Measurements from ENCODE around the gene SH3BP2. TPM values are rescaled to one million over a fixed set of nuclear protein-coding genes. Genes with fewer than 3 reads are reported as not detected.

The SH3BP2 gene
- total RNA-seq, 1 donor from 2014 or later = 79.0 TPM

- H3K9me3 Mint-ChIP-seq = peaks cover 5% of the 10 kb centered on the region
- peaks cover 18% of the 10 kb centered on the region for H3K36me3 Mint-ChIP-seq
- no peak overlapping the region for H3K4me3 Mint-ChIP-seq
- H3K27me3 Mint-ChIP-seq (ENCODE audit: low read depth) = no peaks in the 10 kb centered on the region
- no peak overlapping the region for H3K27ac Mint-ChIP-seq
- TF ChIP-seq CTCF (IDR thresholded peaks at IDR 0.05; ENCODE audit: unreplicated experiment) = no peak
- peaks cover 56% of the 10 kb centered on the region for H3K4me1 Mint-ChIP-seq
- DNase-seq (ENCODE audit: low spot score in 2 of 2, unreplicated experiment in 2 of 2) = no peak
These were observed 64.6 kb downstream of the SH3BP2 start for GRCh38 chr4:2857349-2857927.

GRCh38 chr4:2858451-2859217 lies 65.7 kb downstream of the SH3BP2 start:
- Mint-ChIP-seq H3K4me1 (peaks cover 57% of the 10 kb centered on the region), H3K27ac (peak overlapping the region; percentile 49), H3K27me3 (ENCODE audit: low read depth) (no peaks in the 10 kb centered on the region), H3K4me3 (no peak overlapping the region), H3K36me3 (peaks cover 18% of the 10 kb centered on the region), H3K9me3 (peaks cover 5% of the 10 kb centered on the region)
- TF ChIP-seq CTCF (IDR thresholded peaks at IDR 0.05; ENCODE audit: unreplicated experiment) = no peak
- DNase-seq (ENCODE audit: low spot score in 2 of 2, unreplicated experiment in 2 of 2) = no peak

GRCh38 chr4:2859514-2859913 lies 66.6 kb downstream of the SH3BP2 start:
- no peak overlapping the region for H3K4me3 Mint-ChIP-seq
- peaks cover 5% of the 10 kb centered on the region for H3K9me3 Mint-ChIP-seq
- no peak for TF ChIP-seq CTCF (IDR thresholded peaks at IDR 0.05; ENCODE audit: unreplicated experiment)
- no peaks in the 10 kb centered on the region for H3K27me3 Mint-ChIP-seq (ENCODE audit: low read depth)
- no peak for DNase-seq (ENCODE audit: low spot score in 2 of 2, unreplicated experiment in 2 of 2)
- peaks cover 17% of the 10 kb centered on the region for H3K36me3 Mint-ChIP-seq
- H3K27ac Mint-ChIP-seq = peak overlapping the region; percentile 97
- peaks cover 57% of the 10 kb centered on the region for H3K4me1 Mint-ChIP-seq

GRCh38 chr4:2860391-2861348 lies 67.8 kb downstream of the SH3BP2 start:
- TF ChIP-seq CTCF (IDR thresholded peaks at IDR 0.05; ENCODE audit: unreplicated experiment) = no peak
- H3K9me3 Mint-ChIP-seq = peaks cover 5% of the 10 kb centered on the region
- peaks cover 58% of the 10 kb centered on the region for H3K4me1 Mint-ChIP-seq
- H3K27ac Mint-ChIP-seq = peak overlapping the region; percentile 97
- H3K4me3 Mint-ChIP-seq = peak overlapping the region; percentile 11
- H3K27me3 Mint-ChIP-seq (ENCODE audit: low read depth) = no peaks in the 10 kb centered on the region
- peaks cover 10% of the 10 kb centered on the region for H3K36me3 Mint-ChIP-seq
- DNase-seq (ENCODE audit: low spot score in 2 of 2, unreplicated experiment in 2 of 2) = no peak

- DNase-seq (ENCODE audit: low spot score in 2 of 2, unreplicated experiment in 2 of 2) = no peak
- Mint-ChIP-seq H3K36me3 (peaks cover 6% of the 10 kb centered on the region), H3K9me3 (no peaks in the 10 kb centered on the region), H3K27me3 (ENCODE audit: low read depth) (no peaks in the 10 kb centered on the region), H3K27ac (peak overlapping the region; percentile 97), H3K4me3 (no peak overlapping the region), H3K4me1 (peaks cover 68% of the 10 kb centered on the region)
- no peak for TF ChIP-seq CTCF (IDR thresholded peaks at IDR 0.05; ENCODE audit: unreplicated experiment)
These were observed 68.9 kb downstream of the SH3BP2 start for GRCh38 chr4:2861631-2862436.

Data from mesothelial cell of epicardium (in vitro differentiated cells).